ENCODE measurements around the gene HACL1.

The HACL1 gene

DNA sequence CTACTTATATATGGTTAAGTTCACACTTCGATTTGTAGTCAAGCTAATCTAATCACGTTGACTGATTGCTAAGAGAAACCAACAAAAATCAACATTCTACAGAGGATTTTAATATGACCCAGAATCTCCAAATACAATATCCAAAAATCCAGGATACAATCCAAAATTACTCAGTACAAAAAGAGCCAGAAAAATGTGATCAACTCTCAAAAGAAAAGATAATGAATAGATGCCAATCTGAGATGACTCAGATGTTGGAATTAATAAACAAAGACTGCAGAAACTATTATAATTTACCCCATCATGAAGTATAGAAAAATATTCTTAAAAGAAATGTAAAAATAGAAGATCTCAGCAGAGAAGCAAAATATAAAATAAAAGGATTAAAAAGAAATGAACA, 22.3 kb downstream of the HACL1 start:
- no CpG with 5 or more reads among the region's 2 CpGs for WGBS (ENCODE audit: insufficient coverage, insufficient read length)
- H3K4me1 ChIP-seq (ENCODE audit: control insufficient read depth, insufficient read depth, low read length) = no peaks in the 10 kb centered on the region
- H3K27ac ChIP-seq (ENCODE audit: low read length) = no peak overlapping the region
- H3K9me3 ChIP-seq (ENCODE audit: control insufficient read depth, insufficient read depth, low read length) = no peaks in the 10 kb centered on the region
- H3K36me3 ChIP-seq (ENCODE audit: control insufficient read depth, insufficient read depth, low read length) = peaks cover 2% of the 10 kb centered on the region; the same call in 1 of the 2 replicates
- no peak overlapping the region for H3K4me3 ChIP-seq (ENCODE audit: low read length)
- DNase-seq (ENCODE audit: low read depth, low spot score) = no peak
- no peaks in the 10 kb centered on the region for H3K27me3 ChIP-seq (ENCODE audit: control insufficient read depth, insufficient read depth, low read length)

DNA sequence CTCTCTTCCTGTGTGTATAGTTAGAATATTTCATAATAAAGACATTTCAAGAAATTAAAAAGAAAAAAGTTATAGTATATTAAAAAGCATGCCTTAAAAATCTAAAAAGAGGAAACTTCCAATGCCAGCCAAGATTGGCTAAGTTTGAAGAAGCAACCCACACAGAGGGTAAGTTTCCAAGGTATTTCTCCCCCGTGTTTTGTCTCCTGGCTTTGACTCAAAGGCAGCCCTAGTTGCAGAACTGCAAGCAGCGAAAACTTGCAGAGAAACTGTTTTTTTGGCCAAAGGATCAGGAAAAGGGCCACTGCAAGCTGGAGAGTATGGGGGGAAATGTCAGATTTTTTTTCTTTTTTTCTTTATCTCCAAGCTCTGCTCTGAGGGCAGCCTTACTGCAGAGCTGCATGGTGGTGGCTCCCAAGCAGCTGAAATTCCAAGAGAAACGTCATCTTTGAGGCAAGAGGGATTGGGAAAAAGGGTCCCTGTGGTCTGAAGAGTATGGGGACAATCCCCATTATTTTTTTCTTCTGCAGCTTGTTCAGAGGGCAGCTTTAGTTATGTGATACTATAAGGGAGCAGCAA, 23.0 kb downstream of the HACL1 start:
- Histone ChIP-seq H3K4me3 (ENCODE audit: low read length) (no peak overlapping the region), H3K27ac (ENCODE audit: low read length) (no peak overlapping the region), H3K9me3 (ENCODE audit: control insufficient read depth, insufficient read depth, low read length) (no peaks in the 10 kb centered on the region), H3K4me1 (ENCODE audit: control insufficient read depth, insufficient read depth, low read length) (no peaks in the 10 kb centered on the region), H3K36me3 (ENCODE audit: control insufficient read depth, insufficient read depth, low read length) (peaks cover 2% of the 10 kb centered on the region; the same call in 1 of the 2 replicates), H3K27me3 (ENCODE audit: control insufficient read depth, insufficient read depth, low read length) (no peaks in the 10 kb centered on the region)
- no CpG with 5 or more reads among the region's 3 CpGs for WGBS (ENCODE audit: insufficient coverage, insufficient read length)
- no peak for DNase-seq (ENCODE audit: low read depth, low spot score)

DNA sequence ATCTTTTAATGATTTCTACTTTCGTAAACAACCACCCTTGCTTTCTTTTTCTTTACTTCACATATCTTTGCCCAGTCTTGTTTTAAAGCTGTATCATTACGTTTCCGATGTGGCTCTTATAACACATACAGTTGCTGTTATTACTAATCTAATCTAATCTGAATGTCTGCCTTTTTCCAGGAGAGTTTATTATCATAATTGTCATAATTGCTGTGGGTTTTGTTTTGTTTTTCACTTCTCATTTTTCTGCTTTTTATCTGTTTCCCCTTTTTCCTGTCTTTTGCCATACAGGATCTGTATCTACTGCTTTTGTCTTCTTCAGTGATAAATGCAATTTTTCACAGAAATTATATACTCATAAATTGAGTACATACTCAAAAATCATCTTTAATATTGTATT, 24.9 kb downstream of the HACL1 start:
- no CpG with 5 or more reads among the region's 3 CpGs for WGBS (ENCODE audit: insufficient coverage, insufficient read length)
- Histone ChIP-seq H3K4me3 (ENCODE audit: low read length) (no peak overlapping the region), H3K9me3 (ENCODE audit: control insufficient read depth, insufficient read depth, low read length) (no peaks in the 10 kb centered on the region), H3K27me3 (ENCODE audit: control insufficient read depth, insufficient read depth, low read length) (no peaks in the 10 kb centered on the region), H3K36me3 (ENCODE audit: control insufficient read depth, insufficient read depth, low read length) (peaks cover under 1% of the 10 kb centered on the region; the same call in 1 of the 2 replicates), H3K4me1 (ENCODE audit: control insufficient read depth, insufficient read depth, low read length) (no peaks in the 10 kb centered on the region), H3K27ac (ENCODE audit: low read length) (no peak overlapping the region)
- no peak for DNase-seq (ENCODE audit: low read depth, low spot score)

DNA sequence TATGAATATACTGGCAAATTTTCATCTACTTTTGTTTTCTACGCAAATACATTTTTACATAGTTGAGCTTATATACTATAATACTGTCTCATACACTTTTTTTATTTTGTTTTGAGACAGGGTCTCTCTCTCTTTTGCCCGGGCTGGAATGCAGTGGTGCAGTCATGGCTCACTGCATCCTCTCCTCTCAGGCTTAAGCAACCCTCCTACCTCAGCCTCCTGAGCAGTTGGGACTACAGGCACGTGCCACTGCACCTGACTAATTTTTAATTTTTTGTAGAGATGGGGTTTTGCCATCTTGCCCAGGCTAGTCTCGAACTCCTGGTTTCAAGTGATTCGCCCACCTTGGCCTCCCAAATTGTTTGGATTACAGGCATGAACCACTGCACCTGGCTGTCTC, 25.9 kb downstream of the HACL1 start:
- Histone ChIP-seq H3K9me3 (ENCODE audit: control insufficient read depth, insufficient read depth, low read length) (no peaks in the 10 kb centered on the region), H3K27me3 (ENCODE audit: control insufficient read depth, insufficient read depth, low read length) (no peaks in the 10 kb centered on the region), H3K4me3 (ENCODE audit: low read length) (no peak overlapping the region), H3K27ac (ENCODE audit: low read length) (no peak overlapping the region), H3K4me1 (ENCODE audit: control insufficient read depth, insufficient read depth, low read length) (no peaks in the 10 kb centered on the region), H3K36me3 (ENCODE audit: control insufficient read depth, insufficient read depth, low read length) (no peaks in the 10 kb centered on the region; the same call in 1 of the 2 replicates)
- 100% methylated on average over 1 of the region's 5 CpGs for WGBS (ENCODE audit: insufficient coverage, insufficient read length)
- no peak for DNase-seq (ENCODE audit: low read depth, low spot score)

DNA sequence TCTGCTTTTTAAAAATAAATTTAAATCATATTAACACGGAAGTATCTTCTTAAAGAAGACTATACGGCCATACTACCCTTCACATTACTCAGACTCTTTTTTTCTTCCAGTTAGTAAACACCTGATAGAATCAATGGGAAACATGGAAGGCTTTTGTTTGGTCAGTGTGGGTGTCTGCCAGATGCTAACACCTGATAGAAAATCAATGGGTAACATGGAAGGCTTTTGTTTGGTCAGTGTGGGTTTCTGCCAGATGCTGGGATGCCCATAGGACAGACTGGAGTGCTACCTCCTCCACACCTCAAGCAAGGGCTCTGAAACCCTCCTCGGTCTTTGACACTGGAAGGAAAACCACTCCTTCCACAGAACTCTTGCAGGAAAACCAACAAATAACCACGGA, 29.2 kb downstream of the HACL1 start:
- H3K4me1 ChIP-seq (ENCODE audit: control insufficient read depth, insufficient read depth, low read length) = no peaks in the 10 kb centered on the region
- H3K36me3 ChIP-seq (ENCODE audit: control insufficient read depth, insufficient read depth, low read length) = peaks cover 5% of the 10 kb centered on the region; the same call in 1 of the 2 replicates
- no peaks in the 10 kb centered on the region; the same call in 1 of the 2 replicates for H3K27me3 ChIP-seq (ENCODE audit: control insufficient read depth, insufficient read depth, low read length)
- WGBS (ENCODE audit: insufficient coverage, insufficient read length) = no CpG with 5 or more reads among the region's 4 CpGs
- H3K4me3 ChIP-seq (ENCODE audit: low read length) = no peak overlapping the region
- no peaks in the 10 kb centered on the region for H3K9me3 ChIP-seq (ENCODE audit: control insufficient read depth, insufficient read depth, low read length)
- no peak overlapping the region for H3K27ac ChIP-seq (ENCODE audit: low read length)
- no peak for DNase-seq (ENCODE audit: low read depth, low spot score)

DNA sequence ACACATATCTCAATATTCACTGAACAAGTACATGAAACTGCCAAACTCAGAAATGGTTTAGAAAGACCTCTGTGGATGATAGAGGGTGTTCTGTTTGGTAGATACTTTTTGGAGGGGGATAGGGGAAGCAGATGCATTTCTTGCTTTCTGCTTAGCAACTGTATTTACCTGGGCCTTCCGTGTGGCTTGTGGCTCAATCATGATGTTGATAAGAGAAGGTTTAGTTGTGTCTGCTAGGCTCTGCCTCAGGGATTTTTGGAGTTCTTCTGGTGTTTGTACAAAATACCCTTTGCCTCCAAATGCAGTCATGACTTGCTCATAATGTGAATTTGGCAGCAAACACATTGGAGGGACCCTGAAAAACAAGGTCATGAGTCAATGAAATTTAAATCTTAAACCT, 38.2 kb downstream of the HACL1 start:
- Histone ChIP-seq H3K27me3 (ENCODE audit: control insufficient read depth, insufficient read depth, low read length) (no peaks in the 10 kb centered on the region; the same call in 1 of the 2 replicates), H3K4me3 (ENCODE audit: low read length) (no peak overlapping the region), H3K27ac (ENCODE audit: low read length) (no peak overlapping the region), H3K9me3 (ENCODE audit: control insufficient read depth, insufficient read depth, low read length) (no peaks in the 10 kb centered on the region), H3K36me3 (ENCODE audit: control insufficient read depth, insufficient read depth, low read length) (peaks cover 11% of the 10 kb centered on the region; the same call in 1 of the 2 replicates), H3K4me1 (ENCODE audit: control insufficient read depth, insufficient read depth, low read length) (no peaks in the 10 kb centered on the region)
- WGBS (ENCODE audit: insufficient coverage, insufficient read length) = no CpG with 5 or more reads among the region's 1 CpG
- no peak for DNase-seq (ENCODE audit: low read depth, low spot score)

DNA sequence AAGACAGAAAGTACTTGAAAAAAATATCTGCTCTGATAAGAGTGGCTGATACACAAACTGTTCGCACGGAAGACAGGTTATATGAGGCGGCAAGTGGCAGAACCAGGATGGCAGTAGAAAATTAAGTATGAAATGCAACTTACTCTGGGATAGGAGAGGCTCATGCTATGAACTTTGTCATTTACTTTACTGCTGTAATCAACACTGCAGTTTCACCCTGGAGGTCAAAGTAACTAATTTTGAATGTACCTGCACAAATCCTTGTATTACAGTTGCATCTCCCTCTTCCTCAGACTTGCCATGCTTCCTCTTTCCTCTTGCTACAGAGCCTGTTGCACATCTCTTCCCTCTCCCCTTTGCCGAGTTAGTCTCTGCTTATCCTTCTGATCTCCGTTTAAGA, 38.8 kb downstream of the HACL1 start:
- Histone ChIP-seq H3K27me3 (ENCODE audit: control insufficient read depth, insufficient read depth, low read length) (no peaks in the 10 kb centered on the region; the same call in 1 of the 2 replicates), H3K36me3 (ENCODE audit: control insufficient read depth, insufficient read depth, low read length) (peaks cover 8% of the 10 kb centered on the region; the same call in 1 of the 2 replicates), H3K4me1 (ENCODE audit: control insufficient read depth, insufficient read depth, low read length) (no peaks in the 10 kb centered on the region), H3K27ac (ENCODE audit: low read length) (no peak overlapping the region), H3K4me3 (ENCODE audit: low read length) (no peak overlapping the region), H3K9me3 (ENCODE audit: control insufficient read depth, insufficient read depth, low read length) (no peaks in the 10 kb centered on the region)
- no CpG with 5 or more reads among the region's 5 CpGs for WGBS (ENCODE audit: insufficient coverage, insufficient read length)
- no peak for DNase-seq (ENCODE audit: low read depth, low spot score)

DNA sequence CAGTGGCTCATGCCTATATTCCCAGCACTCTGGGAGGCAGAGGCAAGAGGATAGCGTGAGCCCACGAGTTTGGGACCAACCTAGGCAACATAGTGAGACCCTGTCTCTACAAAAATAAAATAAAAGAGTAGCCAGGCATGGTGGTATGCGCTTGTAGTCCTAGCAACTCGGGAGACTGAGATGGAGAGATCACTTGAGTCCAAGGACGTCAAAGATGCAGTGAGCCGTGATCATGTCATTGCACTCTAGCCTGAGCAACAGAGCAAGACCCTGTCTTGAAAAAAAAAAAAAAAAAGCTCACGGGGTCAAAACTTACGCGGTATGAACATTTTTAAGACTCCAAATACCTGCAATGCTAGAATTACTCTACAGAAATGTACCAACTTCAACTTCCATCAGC, 42.8 kb downstream of the HACL1 start:
- Histone ChIP-seq H3K4me3 (ENCODE audit: low read length) (no peak overlapping the region), H3K4me1 (ENCODE audit: control insufficient read depth, insufficient read depth, low read length) (no peaks in the 10 kb centered on the region), H3K27ac (ENCODE audit: low read length) (no peak overlapping the region), H3K27me3 (ENCODE audit: control insufficient read depth, insufficient read depth, low read length) (no peaks in the 10 kb centered on the region), H3K9me3 (ENCODE audit: control insufficient read depth, insufficient read depth, low read length) (no peaks in the 10 kb centered on the region), H3K36me3 (ENCODE audit: control insufficient read depth, insufficient read depth, low read length) (peaks cover 6% of the 10 kb centered on the region; the same call in 1 of the 2 replicates)
- WGBS (ENCODE audit: insufficient coverage, insufficient read length) = no CpG with 5 or more reads among the region's 9 CpGs
- no peak for DNase-seq (ENCODE audit: low read depth, low spot score)

DNA sequence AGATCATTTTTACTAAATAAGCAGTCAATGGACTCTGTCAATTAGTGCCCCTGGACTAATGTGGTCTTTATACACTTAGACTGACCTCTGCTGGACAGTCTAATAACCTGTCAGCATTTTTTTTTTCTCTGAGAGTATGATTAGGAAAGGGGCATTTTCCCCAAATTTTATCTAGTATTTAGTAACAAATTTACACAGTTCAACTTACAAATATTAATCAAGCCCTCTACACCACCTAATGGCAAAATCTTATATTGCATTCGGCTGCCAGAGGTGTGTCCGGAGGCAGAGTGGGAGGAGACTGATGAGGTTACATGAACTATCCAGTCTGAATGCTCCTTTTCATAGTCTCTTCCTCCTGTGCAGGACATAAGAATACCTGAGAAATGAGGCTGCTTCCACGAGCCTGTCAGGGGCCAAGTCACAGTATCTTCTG, 43.8 kb downstream of the HACL1 start:
- H3K36me3 ChIP-seq (ENCODE audit: control insufficient read depth, insufficient read depth, low read length) = peaks cover under 1% of the 10 kb centered on the region; the same call in 1 of the 2 replicates
- H3K27me3 ChIP-seq (ENCODE audit: control insufficient read depth, insufficient read depth, low read length) = no peaks in the 10 kb centered on the region
- H3K9me3 ChIP-seq (ENCODE audit: control insufficient read depth, insufficient read depth, low read length) = no peaks in the 10 kb centered on the region
- no peak overlapping the region for H3K4me3 ChIP-seq (ENCODE audit: low read length)
- no peaks in the 10 kb centered on the region for H3K4me1 ChIP-seq (ENCODE audit: control insufficient read depth, insufficient read depth, low read length)
- H3K27ac ChIP-seq (ENCODE audit: low read length) = no peak overlapping the region
- WGBS (ENCODE audit: insufficient coverage, insufficient read length) = no CpG with 5 or more reads among the region's 3 CpGs
- DNase-seq (ENCODE audit: low read depth, low spot score) = no peak

DNA sequence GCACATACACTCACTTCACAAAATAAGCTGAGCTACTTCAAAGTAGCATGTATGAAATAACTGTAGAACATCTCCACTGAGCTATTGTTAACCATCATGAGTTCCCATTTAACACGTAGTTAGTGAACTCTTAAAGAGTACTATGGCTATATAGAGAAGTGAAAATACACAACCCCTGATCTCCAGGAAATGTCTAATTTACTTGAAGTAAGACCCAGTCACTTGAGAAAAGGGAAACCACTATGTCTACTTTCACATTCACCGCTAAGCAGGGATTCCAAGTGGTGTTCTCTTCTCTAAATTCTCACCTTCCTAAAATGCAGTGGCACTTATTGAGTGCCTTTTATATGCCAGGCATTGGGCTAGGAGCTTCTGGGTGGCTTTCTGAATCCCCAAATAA, 44.9 kb downstream of the HACL1 start:
- Histone ChIP-seq H3K9me3 (ENCODE audit: control insufficient read depth, insufficient read depth, low read length) (no peaks in the 10 kb centered on the region), H3K36me3 (ENCODE audit: control insufficient read depth, insufficient read depth, low read length) (no peaks in the 10 kb centered on the region), H3K27ac (ENCODE audit: low read length) (no peak overlapping the region), H3K27me3 (ENCODE audit: control insufficient read depth, insufficient read depth, low read length) (no peaks in the 10 kb centered on the region), H3K4me1 (ENCODE audit: control insufficient read depth, insufficient read depth, low read length) (no peaks in the 10 kb centered on the region), H3K4me3 (ENCODE audit: low read length) (no peak overlapping the region)
- no peak for DNase-seq (ENCODE audit: low read depth, low spot score)
- WGBS (ENCODE audit: insufficient coverage, insufficient read length) = no CpG with 5 or more reads among the region's 2 CpGs

DNA sequence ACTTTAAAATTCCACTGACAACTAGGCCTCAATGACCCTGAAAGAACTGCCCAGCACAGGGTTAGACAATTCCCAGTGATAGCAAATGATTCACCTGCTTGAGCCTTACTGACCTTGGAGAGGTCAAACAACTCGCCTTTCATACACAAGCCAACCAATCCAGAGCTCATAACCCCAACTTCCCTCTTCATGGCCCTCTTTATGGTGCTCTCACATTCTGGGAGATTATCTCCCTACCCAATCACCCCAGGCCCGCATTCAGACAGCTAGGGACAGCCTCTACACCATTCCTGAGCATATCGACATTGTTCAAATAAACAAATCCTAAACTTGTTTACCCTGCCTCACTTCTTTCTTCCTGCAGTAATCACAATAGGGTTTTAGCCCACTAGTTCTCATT, 47.6 kb downstream of the HACL1 start:
- H3K4me3 ChIP-seq (ENCODE audit: low read length) = no peak overlapping the region
- DNase-seq (ENCODE audit: low read depth, low spot score) = no peak
- no peaks in the 10 kb centered on the region for H3K27me3 ChIP-seq (ENCODE audit: control insufficient read depth, insufficient read depth, low read length)
- no peaks in the 10 kb centered on the region for H3K36me3 ChIP-seq (ENCODE audit: control insufficient read depth, insufficient read depth, low read length)
- no peaks in the 10 kb centered on the region for H3K9me3 ChIP-seq (ENCODE audit: control insufficient read depth, insufficient read depth, low read length)
- H3K4me1 ChIP-seq (ENCODE audit: control insufficient read depth, insufficient read depth, low read length) = no peaks in the 10 kb centered on the region
- no peak overlapping the region for H3K27ac ChIP-seq (ENCODE audit: low read length)
- WGBS (ENCODE audit: insufficient coverage, insufficient read length) = no CpG with 5 or more reads among the region's 3 CpGs

Measured in iPS DF 6.9 (cell line).